ENCODE data around the gene MGAT4C. TPM values are rescaled to one million over a fixed set of nuclear protein-coding genes. Genes with fewer than 3 reads are reported as not detected.

Gene MGAT4C
- total and polyA plus RNA-seq, 8 donors: under 0.01 to 4.0 (median 0.06) TPM; not detected in 2

GRCh38 chr12:86286119-86286518 lies 29.9 kb upstream of the MGAT4C start:
- no peak for DNase-seq
- WGBS, 5 donors: 47 to 69% (median 62%) methylated on average over 2 of the region's 2 CpGs
- intact Hi-C loops (cut with DNase I; ENCODE audit: low total_unique reads): no loop called here
- Histone ChIP-seq H3K9me3 (no peaks in the 10 kb centered on the region), H3K36me3 (no peaks in the 10 kb centered on the region), H3K27ac (no peak overlapping the region), H3K27me3 (no peaks in the 10 kb centered on the region), H3K4me3 (no peak overlapping the region), H3K4me1 (no peaks in the 10 kb centered on the region)
- TF ChIP-seq POLR2AphosphoS5 (IDR thresholded peaks at IDR 0.05): no peak
- no peak for TF ChIP-seq EP300 (IDR thresholded peaks at IDR 0.05)
- TF ChIP-seq POLR2A (IDR thresholded peaks at IDR 0.05): no peak
- TF ChIP-seq CTCF (IDR thresholded peaks at IDR 0.05): no peak

GRCh38 chr12:86283620-86284019 lies 27.4 kb upstream of the MGAT4C start:
- TF ChIP-seq CTCF (IDR thresholded peaks at IDR 0.05): no peak
- no peak for TF ChIP-seq EP300 (IDR thresholded peaks at IDR 0.05)
- no peak for TF ChIP-seq POLR2A (IDR thresholded peaks at IDR 0.05)
- TF ChIP-seq POLR2AphosphoS5 (IDR thresholded peaks at IDR 0.05): no peak
- WGBS, 5 donors: 62 to 73% (median 72%) methylated on average over 2 of the region's 2 CpGs
- Histone ChIP-seq H3K4me3 (no peak overlapping the region), H3K27ac (no peak overlapping the region), H3K36me3 (no peaks in the 10 kb centered on the region), H3K9me3 (no peaks in the 10 kb centered on the region), H3K27me3 (no peaks in the 10 kb centered on the region), H3K4me1 (no peaks in the 10 kb centered on the region)
- DNase-seq: no peak
- intact Hi-C loops (cut with DNase I; ENCODE audit: low total_unique reads): no loop called here

- DNase-seq: no peak
- no peak overlapping the region for H3K4me3 ChIP-seq
- H3K27ac ChIP-seq: no peak overlapping the region
- H3K36me3 ChIP-seq: no peaks in the 10 kb centered on the region
- intact Hi-C loops (cut with DNase I; ENCODE audit: low total_unique reads): no loop called here
- 77 to 85% (median 81%) methylated on average over 5 of the region's 5 CpGs for WGBS, 5 donors
- no peak for TF ChIP-seq CTCF (IDR thresholded peaks at IDR 0.05)
- TF ChIP-seq POLR2A (IDR thresholded peaks at IDR 0.05): no peak
- TF ChIP-seq EP300 (IDR thresholded peaks at IDR 0.05): no peak
- TF ChIP-seq POLR2AphosphoS5 (IDR thresholded peaks at IDR 0.05): no peak
- H3K4me1 ChIP-seq: no peaks in the 10 kb centered on the region
- no peaks in the 10 kb centered on the region for H3K9me3 ChIP-seq
- no peaks in the 10 kb centered on the region for H3K27me3 ChIP-seq
These were observed 19.2 kb upstream of the MGAT4C start for GRCh38 chr12:86275356-86275755.

GRCh38 chr12:86265329-86265695 lies 9.1 kb upstream of the MGAT4C start:
- no peaks in the 10 kb centered on the region for H3K27me3 ChIP-seq
- intact Hi-C loops (cut with DNase I; ENCODE audit: low total_unique reads): no loop called here
- TF ChIP-seq EP300 (IDR thresholded peaks at IDR 0.05) (no peak), POLR2A (IDR thresholded peaks at IDR 0.05) (no peak), POLR2AphosphoS5 (IDR thresholded peaks at IDR 0.05) (no peak), CTCF (IDR thresholded peaks at IDR 0.05) (no peak)
- H3K36me3 ChIP-seq: no peaks in the 10 kb centered on the region
- H3K4me1 ChIP-seq: peaks cover 0 to 11% (median 5%) of the 10 kb centered on the region in 4 donors
- H3K4me3 ChIP-seq: peak overlapping the region in 3 of 4 donors; percentile 39 to 51 (median 43)
- DNase-seq: no peak
- WGBS, 5 donors: 32 to 50% (median 39%) methylated on average over 5 of the region's 5 CpGs
- H3K27ac ChIP-seq: peak overlapping the region; percentile 35 to 61 (median 50)
- H3K9me3 ChIP-seq: no peaks in the 10 kb centered on the region

Data from stomach (tissue), 9 donors.